Stimulated activated CD4-positive, alpha-beta T cell treated with anti-CD3 and anti-CD28 coated beads, Interleukin-2, amount 100 ng/mL, for 24 hours (primary cell): ENCODE results near the gene EXO5.
"Not testable (repeated sequence)": the region's sequence is repeated elsewhere in the genome, so short reads cannot be mapped to it uniquely, and the experiment has no call there.

Experiments used
- DNase-seq, 2 donors: peaks; one replicate each; pipeline ENCODE4 v3.0.0-alpha.2; 2020

The EXO5 gene

DNA sequence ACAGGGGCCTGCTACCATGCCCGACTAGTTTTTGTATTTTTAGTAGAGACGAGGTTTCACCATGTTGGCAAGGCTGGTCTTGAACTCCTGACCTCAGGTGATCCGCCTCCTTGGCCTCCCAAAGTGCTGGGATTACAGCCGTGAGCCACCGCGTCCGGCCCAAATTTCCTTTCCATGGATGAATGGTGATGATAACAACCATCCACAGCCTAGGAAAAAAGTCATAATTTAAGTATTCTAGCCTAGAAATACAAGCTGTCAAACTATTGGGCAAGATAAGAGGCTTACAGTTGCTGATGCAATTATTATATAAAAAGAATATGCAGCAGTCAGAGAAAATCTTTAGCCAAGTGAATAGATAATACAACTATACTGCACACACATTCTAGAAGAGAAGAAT, 46.2 kb downstream of the EXO5 start:
- not testable (repeated sequence) for DNase-seq

- no peak for DNase-seq
Measured at GRCh38 chr1:40556121-40556520, 47.6 kb downstream of the EXO5 start.

DNA sequence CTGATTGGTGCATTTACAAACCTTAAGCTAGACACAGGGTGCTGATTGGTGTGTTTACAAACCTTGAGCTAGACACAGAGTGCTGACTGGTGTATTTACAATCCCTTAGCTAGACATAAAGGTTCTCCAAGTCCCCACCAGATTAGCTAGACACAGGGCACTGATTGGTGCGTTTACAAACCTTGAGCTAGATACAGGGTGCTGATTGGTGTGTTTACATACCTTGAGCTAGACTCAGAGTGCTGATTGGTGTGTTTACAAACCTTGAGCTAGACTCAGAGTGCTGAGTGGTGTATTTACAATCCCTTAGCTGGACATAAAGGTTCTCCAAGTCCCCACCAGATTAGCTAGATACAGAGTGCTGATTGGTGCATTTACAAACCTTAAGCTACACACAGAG, 49.7 kb downstream of the EXO5 start:
- DNase-seq: not testable (repeated sequence)

DNA sequence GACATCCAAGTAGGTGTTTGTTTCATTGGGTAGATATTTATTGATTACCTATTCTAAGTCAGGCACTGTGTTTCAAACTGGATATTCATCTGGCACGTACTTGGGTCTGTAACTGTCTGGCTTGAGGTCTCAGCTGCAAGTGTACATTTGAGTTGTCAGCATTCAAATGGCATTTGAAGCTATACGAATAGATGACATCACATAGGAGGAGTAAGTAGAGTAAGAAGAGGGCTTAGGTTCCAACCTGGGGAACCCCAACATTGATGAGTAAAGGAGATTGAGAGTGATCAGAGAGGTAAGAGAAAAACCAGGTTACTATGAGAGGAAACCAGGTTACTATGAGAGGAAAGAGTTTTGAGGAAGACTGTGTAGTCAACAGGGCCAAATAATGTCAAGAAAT, 53.6 kb downstream of the EXO5 start:
- DNase-seq: no peak

GRCh38 chr1:40563266-40563665, 54.7 kb downstream of the EXO5 start:
- no peak for DNase-seq

DNA sequence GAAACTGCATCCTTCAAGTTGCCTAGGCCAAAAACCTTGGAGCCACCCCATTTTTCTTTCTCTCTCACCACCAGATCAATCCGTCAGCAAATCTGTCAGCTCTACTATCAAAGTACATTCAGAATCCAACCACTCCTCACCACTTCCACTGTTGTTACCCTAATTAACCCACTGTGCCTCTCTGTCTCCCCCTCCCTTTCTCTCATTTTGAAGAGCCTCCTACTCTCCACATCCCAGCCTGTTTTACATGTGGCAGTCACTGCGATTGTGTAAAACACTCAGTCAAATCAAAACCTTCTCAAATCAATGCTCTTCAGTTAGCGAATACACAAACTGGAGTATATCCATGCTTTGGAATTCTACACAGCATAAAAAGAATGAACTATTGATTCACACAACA, 55.9 kb downstream of the EXO5 start:
- no peak for DNase-seq

GRCh38 chr1:40564913-40565312, 56.3 kb downstream of the EXO5 start:
- DNase-seq: no peak
